Measurements from ENCODE around the gene LEPR. TPM values are rescaled to one million over a fixed set of nuclear protein-coding genes. Genes with fewer than 3 reads are reported as not detected.
"Not testable (repeated sequence)": the region's sequence is repeated elsewhere in the genome, so short reads cannot be mapped to it uniquely, and the experiment has no call there.

Gene LEPR
- total RNA-seq, 2 donors from 2014 or later = 5.3 to 7.8 TPM

- DNase-seq (no peak), ATAC-seq (no peak)
- no peak overlapping the region for H3K4me3 ChIP-seq
- H3K27ac ChIP-seq = no peak overlapping the region
- H3K4me1 ChIP-seq = peaks cover 5% of the 10 kb centered on the region
- intact Hi-C loops (cut with DNase I) = no loop called here
- H3K27me3 ChIP-seq = no peaks in the 10 kb centered on the region
- no peaks in the 10 kb centered on the region for H3K36me3 ChIP-seq (replicated peaks in 1 of 2; ENCODE audit: insufficient read depth in 1 of 2, low read depth in 2 of 2)
- no peaks in the 10 kb centered on the region for H3K9me3 ChIP-seq
- TF ChIP-seq, protein P1, sequence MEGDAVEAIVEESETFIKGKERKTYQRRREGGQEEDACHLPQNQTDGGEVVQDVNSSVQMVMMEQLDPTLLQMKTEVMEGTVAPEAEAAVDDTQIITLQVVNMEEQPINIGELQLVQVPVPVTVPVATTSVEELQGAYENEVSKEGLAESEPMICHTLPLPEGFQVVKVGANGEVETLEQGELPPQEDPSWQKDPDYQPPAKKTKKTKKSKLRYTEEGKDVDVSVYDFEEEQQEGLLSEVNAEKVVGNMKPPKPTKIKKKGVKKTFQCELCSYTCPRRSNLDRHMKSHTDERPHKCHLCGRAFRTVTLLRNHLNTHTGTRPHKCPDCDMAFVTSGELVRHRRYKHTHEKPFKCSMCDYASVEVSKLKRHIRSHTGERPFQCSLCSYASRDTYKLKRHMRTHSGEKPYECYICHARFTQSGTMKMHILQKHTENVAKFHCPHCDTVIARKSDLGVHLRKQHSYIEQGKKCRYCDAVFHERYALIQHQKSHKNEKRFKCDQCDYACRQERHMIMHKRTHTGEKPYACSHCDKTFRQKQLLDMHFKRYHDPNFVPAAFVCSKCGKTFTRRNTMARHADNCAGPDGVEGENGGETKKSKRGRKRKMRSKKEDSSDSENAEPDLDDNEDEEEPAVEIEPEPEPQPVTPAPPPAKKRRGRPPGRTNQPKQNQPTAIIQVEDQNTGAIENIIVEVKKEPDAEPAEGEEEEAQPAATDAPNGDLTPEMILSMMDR (IDR thresholded peaks at IDR 0.05) = no peak
Observed at GRCh38 chr1:65457868-65458267, 37.4 kb downstream of the LEPR start.

GRCh38 chr1:65458730-65459396 lies 38.4 kb downstream of the LEPR start:
- DNase-seq = no peak
- Histone ChIP-seq H3K4me1 (peaks cover 5% of the 10 kb centered on the region), H3K27me3 (no peaks in the 10 kb centered on the region), H3K9me3 (no peaks in the 10 kb centered on the region), H3K36me3 (replicated peaks in 1 of 2; ENCODE audit: insufficient read depth in 1 of 2, low read depth in 2 of 2) (no peaks in the 10 kb centered on the region), H3K4me3 (no peak overlapping the region), H3K27ac (no peak overlapping the region)
- intact Hi-C loops (cut with DNase I) = no loop called here
- no peak for ATAC-seq
- WGBS, 2 donors = 53 to 67% methylated on average over 2 of the region's 2 CpGs
- TF ChIP-seq, protein P1 (IDR thresholded peaks at IDR 0.05) = no peak
- TF ChIP-seq POLR2A (IDR thresholded peaks at IDR 0.05) = no peak

GRCh38 chr1:65459397-65459768 lies 38.9 kb downstream of the LEPR start:
- no peak for TF ChIP-seq POLR2A (IDR thresholded peaks at IDR 0.05)
- TF ChIP-seq, protein P1 (IDR thresholded peaks at IDR 0.05) = peak in 6 of 7 experiments; percentile 23 to 52 (median 40)
- DNase-seq (no peak), ATAC-seq (peak; percentile 45)
- Histone ChIP-seq H3K9me3 (no peaks in the 10 kb centered on the region), H3K36me3 (replicated peaks in 1 of 2; ENCODE audit: insufficient read depth in 1 of 2, low read depth in 2 of 2) (no peaks in the 10 kb centered on the region), H3K27me3 (no peaks in the 10 kb centered on the region), H3K4me1 (peaks cover 5% of the 10 kb centered on the region), H3K27ac (no peak overlapping the region), H3K4me3 (no peak overlapping the region)
- 50 to 61% methylated on average over 1 of the region's 1 CpG for WGBS, 2 donors
- intact Hi-C loops (cut with DNase I) = no loop called here

DNA sequence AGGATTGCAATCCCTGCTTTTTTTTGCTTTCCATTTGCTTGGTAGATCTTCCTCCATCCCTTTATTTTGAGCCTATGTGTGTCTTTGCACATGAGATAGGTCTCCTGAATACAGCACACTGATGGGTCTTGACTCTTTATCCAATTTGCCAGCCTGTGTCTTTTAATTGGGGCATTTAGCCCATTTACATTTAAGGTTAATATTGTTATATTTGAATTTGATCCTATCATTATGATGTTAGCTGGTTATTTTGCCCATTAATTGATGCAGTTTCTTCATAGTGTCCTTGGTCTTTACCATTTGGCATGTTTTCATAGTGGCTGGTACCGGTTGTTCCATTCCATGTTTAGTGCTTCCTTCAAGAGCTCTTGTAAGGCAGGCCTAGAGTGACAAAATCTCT lies 45.4 kb downstream of the LEPR start:
- WGBS, 2 donors = 90 to 92% methylated on average over 1 of the region's 1 CpG
- H3K4me1 ChIP-seq = peaks cover 31% of the 10 kb centered on the region
- H3K27ac ChIP-seq; ATAC-seq; H3K4me3 ChIP-seq; intact Hi-C loops (cut with DNase I); DNase-seq; H3K9me3 ChIP-seq; H3K36me3 ChIP-seq (replicated peaks in 1 of 2; ENCODE audit: insufficient read depth in 1 of 2, low read depth in 2 of 2); H3K27me3 ChIP-seq: not testable (repeated sequence)

- TF ChIP-seq, protein P1 (IDR thresholded peaks at IDR 0.05) = peak in 1 of 7 experiments; percentile 9
- TF ChIP-seq POLR2A (IDR thresholded peaks at IDR 0.05) = peak in 1 of 3 donors; percentile 11
- no peak overlapping the region for H3K4me3 ChIP-seq
- peak; percentile 75 for ATAC-seq
- peak; percentile 50 to 88 (median 72) for DNase-seq
- intact Hi-C loops (cut with DNase I) = no loop called here
- peak overlapping the region in 3 of 4 donors; percentile 11 to 62 (median 50) for H3K27ac ChIP-seq
- no peaks in the 10 kb centered on the region for H3K27me3 ChIP-seq
- H3K9me3 ChIP-seq = no peaks in the 10 kb centered on the region
- H3K36me3 ChIP-seq (replicated peaks in 1 of 2; ENCODE audit: insufficient read depth in 1 of 2, low read depth in 2 of 2) = no peaks in the 10 kb centered on the region
- peaks cover 41% of the 10 kb centered on the region for H3K4me1 ChIP-seq
- WGBS, 2 donors = 29 to 50% methylated on average over 2 to 6 of the region's 6 CpGs
Observed at GRCh38 chr1:65467536-65467935, 47.1 kb downstream of the LEPR start.

Measured in body of pancreas (tissue), 4 donors.